GM18858 (cell line): Measurements from ENCODE around the gene SLC25A23.

Experiments
- ATAC-seq: cut with Tn5 transposase; IDR thresholded peaks from one replicate; pipeline ENCODE4 v1.9.1; 2021; ENCODE audit not compliant: unreplicated experiment

The SLC25A23 gene

GRCh38 chr19:6425732-6426620, 33.6 kb downstream of the SLC25A23 start:
- ATAC-seq: no peak

- ATAC-seq: peak; percentile 73
Observed at GRCh38 chr19:6424939-6425731, 34.5 kb downstream of the SLC25A23 start.

GRCh38 chr19:6424195-6424938, 35.2 kb downstream of the SLC25A23 start, which contains the start of gene KHSRP:
KHSRP (minus strand) TSS chr19:6424811; CDS start chr19:6424701, 110 bp downstream.
- no peak for ATAC-seq

GRCh38 chr19:6423499-6424194, 35.9 kb downstream of the SLC25A23 start:
- ATAC-seq: no peak

GRCh38 chr19:6421075-6422014, 38.2 kb downstream of the SLC25A23 start:
- ATAC-seq: no peak

GRCh38 chr19:6418562-6418932, 41.0 kb downstream of the SLC25A23 start:
- ATAC-seq: no peak

- no peak for ATAC-seq
Observed at GRCh38 chr19:6417713-6418561, 41.7 kb downstream of the SLC25A23 start.

GRCh38 chr19:6416658-6417405, 42.8 kb downstream of the SLC25A23 start:
- ATAC-seq: no peak

GRCh38 chr19:6415591-6416190, 43.9 kb downstream of the SLC25A23 start:
- no peak for ATAC-seq

- ATAC-seq: no peak
Observed at GRCh38 chr19:6414793-6415590, 44.6 kb downstream of the SLC25A23 start.

GRCh38 chr19:6413721-6414643, 45.6 kb downstream of the SLC25A23 start:
- ATAC-seq: no peak

GRCh38 chr19:6413291-6413690, 46.3 kb downstream of the SLC25A23 start:
- ATAC-seq: no peak

GRCh38 chr19:6412447-6413091, 47.0 kb downstream of the SLC25A23 start:
- ATAC-seq: no peak

- ATAC-seq: no peak
Observed at GRCh38 chr19:6412061-6412446, 47.5 kb downstream of the SLC25A23 start.

- no peak for ATAC-seq
Observed at GRCh38 chr19:6409346-6409745, 50.2 kb downstream of the SLC25A23 start.
